ENCODE results near the gene EYS.

DNA sequence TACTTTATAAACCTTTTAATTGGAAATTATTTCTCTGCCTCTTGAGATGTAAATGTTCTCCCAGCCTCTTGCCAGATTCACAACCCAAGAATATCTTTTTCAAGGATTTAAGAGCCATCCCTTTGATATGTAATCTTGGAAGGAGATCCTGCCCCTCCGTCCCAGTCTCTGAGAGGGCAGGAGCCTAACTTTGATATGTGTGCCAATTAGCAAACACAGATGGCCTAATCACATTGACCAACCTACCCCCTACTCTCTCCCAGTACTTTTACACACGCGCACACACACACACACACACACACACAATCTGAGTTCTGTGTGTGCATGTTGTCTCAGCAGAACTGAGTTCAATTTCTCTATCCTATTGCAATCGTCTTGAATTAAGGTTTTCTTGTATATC, 1447.7 kb downstream of the EYS start:
- TF ChIP-seq POLR2AphosphoS5 (IDR thresholded peaks at IDR 0.05; ENCODE audit: borderline replicate concordance, low read depth, low read length) (no peak), EZH2 (IDR thresholded peaks at IDR 0.05) (no peak), FOXP2 (optimal IDR thresholded peaks at IDR 0.05; ENCODE audit: control extremely low read depth, extremely low read length, insufficient read depth) (no peak)

Data from SK-N-MC (cell line).